NCI-H187 (cell line): ENCODE results near the gene CDKN1B.

Experiments used
- DNase-seq, 2 experiments: peaks; one replicate each; lab custom pipeline; 2025; lab: John Stamatoyannopoulos, UW

Gene CDKN1B

DNA sequence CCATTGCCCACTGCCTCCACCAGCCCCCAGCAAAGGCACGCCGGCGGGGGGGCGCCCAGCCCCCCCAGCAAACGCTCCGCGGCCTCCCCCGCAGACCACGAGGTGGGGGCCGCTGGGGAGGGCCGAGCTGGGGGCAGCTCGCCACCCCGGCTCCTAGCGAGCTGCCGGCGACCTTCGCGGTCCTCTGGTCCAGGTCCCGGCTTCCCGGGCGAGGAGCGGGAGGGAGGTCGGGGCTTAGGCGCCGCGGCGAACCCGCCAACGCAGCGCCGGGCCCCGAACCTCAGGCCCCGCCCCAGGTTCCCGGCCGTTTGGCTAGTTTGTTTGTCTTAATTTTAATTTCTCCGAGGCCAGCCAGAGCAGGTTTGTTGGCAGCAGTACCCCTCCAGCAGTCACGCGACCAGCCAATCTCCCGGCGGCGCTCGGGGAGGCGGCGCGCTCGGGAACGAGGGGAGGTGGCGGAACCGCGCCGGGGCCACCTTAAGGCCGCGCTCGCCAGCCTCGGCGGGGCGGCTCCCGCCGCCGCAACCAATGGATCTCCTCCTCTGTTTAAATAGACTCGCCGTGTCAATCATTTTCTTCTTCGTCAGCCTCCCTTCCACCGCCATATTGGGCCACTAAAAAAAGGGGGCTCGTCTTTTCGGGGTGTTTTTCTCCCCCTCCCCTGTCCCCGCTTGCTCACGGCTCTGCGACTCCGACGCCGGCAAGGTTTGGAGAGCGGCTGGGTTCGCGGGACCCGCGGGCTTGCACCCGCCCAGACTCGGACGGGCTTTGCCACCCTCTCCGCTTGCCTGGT is at the start of gene CDKN1B:
CDKN1B (plus strand) TSS at position 576 of the 793 bp plus-strand sequence. CDS start 472 bp downstream, outside the sequence.
- DNase-seq: peak; percentile 69 to 88

DNA sequence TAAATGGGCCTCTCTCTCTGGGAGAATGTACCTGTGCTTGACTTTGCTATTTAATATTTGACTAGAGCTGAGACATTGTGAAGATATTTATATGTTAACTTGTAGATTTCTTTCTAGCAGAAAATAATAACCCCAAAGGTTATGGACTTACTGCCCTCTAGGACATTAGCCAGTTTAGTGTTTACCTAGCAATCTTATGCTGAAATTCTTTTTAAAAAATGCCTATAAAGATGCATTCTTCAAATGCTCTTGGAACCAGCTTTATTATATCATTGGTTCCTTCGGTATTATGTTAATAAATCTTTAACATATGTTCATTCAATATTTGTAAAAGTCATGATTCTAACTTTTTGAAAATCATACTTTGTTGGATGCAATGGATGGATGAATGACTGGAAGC is 49.2 kb upstream of the CDKN1B start:
- no peak for DNase-seq

DNA sequence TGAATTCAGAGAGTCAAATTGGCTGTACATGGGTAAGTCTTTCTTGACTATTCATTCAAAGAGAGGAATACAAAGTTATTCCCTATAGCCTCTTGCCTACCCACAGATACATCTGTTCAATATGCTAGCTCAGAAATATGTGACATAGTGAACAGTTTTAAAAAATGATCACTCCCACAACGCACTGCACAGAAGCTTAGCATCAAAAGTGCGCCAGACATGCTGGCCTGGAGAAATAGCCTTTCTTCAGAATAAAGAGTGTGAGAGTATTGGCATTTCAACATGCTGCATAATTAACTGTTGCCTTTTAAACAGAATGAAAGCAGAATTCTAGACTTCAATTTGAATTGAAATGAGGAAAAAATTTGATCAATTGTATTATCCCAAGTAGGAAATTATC is 48.1 kb upstream of the CDKN1B start:
- no peak for DNase-seq

DNA sequence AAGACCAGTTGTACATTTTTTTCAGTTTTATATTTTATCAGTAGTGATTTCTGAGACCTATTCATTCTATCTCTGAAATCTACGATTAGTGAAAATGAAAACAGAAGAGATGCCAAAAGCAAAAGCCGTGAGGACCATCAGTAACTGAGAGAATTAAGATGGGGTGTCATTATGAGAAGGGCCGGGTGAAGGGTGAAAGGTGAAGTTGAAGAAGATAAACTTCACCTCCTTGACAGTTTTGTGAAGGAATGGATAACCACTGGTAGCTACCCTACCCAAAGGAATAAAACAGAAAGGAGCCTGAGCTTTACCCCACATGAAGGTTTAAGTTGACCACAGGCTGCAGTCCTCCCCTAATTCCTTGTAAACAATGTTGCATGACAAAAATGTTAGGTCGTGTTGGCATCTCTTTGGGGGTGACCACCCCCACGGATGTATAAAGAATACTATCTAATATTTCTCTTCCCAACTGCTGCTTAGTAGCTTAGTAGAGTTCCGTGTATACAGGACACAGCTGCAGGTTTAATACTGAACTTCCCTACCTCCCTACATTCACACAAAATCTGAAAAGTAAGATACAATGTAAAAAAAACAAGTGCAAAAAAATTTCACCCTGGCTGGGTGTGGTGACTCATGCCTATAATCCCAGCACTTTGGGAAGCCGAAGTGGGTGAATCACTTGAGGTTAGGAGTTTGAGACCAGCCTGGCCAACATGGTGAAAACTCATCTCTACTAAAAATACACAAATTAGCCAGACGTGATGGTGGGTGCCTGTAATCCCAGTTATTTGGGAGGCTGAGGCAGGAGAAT is 45.1 kb upstream of the CDKN1B start:
- DNase-seq: no peak

DNA sequence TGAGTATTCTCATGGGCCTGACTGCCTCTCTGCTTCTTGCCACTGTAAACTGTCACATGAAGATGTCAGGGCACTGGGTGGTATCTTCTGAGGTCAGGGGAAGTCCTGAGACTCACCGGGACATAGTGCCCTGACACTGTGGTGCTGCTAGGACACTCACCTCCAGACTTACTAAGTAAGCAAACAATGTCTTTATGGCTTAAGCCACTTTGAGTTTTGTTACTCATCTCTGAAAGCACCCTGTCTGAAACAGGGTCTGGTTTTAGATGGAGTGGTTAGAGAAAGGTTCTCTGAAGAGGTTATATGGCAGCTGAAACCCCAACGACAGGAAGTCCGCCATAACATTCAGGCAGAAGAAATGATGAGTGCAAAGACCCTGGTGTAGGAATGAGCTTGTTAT is 43.9 kb upstream of the CDKN1B start:
- no peak for DNase-seq

DNA sequence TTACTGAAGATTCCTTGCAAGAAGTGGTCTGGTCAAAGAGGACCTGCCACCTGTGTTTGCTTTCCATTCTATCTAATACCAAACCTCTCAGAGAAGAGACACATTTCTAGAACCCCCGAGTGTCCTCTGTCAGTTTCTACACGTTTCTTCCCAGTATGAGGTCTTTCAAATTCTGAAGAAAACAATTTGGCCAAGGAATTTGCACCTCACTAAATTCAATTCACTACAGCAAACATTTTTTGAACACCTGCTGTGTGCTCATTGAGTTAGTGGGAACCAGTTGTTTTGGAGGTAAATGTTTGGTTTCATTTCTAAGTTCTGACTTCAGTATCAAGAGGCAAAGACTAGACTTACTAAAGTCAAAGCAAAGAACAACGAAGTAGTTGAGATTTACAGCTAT is 40.6 kb upstream of the CDKN1B start:
- no peak for DNase-seq

DNA sequence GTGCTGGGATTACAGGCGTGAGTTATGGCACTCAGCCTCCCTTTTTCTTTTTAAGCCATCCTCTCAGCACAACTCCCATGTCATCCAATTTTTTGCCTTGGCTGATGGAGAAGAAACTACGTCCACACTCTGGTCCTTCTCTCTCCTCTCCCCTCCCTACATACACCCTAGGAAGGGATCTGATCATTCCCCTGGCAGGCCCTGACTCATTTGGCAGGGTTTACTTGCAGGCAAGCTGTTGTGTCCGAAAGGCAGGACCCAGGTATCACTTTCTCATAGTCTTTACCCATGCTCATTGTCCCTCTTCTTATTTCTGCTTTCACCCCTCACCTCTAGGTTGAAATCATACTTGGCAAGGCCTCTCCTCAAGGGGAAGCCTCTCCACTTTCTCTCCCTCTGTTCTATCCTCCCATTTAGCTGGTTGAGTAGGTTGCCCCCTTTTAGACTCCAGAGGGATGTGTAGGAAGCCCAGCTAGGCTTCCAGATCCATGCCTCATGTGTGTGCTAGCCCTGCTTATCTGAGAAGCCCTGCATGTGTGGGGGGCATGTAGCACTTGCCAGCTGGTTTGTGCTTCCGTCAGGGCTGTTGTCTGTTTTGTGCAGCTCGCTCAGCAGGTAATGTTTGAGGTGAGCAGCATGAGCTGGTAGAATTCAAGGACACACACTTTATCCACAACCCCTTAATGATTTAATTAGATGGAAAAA is 36.0 kb upstream of the CDKN1B start:
- DNase-seq: no peak

DNA sequence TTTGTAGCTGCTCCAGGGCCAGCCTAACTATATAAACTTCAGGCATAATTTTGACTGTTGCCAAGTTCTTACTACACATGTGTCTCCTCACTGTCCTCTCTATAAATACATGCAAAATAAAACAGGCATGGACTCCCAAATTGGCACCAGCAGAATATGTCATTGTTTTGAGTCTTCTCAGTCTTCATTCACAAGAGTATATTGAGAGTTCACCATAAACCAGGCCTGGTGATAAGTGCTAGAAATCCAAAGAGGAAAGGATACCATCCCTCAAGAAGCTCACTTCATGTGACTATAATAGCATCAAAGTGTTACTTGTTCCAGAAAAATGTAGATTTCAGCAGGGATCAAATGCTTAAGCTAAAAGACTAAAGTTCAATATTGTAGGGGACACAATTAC is 34.9 kb upstream of the CDKN1B start:
- no peak for DNase-seq

DNA sequence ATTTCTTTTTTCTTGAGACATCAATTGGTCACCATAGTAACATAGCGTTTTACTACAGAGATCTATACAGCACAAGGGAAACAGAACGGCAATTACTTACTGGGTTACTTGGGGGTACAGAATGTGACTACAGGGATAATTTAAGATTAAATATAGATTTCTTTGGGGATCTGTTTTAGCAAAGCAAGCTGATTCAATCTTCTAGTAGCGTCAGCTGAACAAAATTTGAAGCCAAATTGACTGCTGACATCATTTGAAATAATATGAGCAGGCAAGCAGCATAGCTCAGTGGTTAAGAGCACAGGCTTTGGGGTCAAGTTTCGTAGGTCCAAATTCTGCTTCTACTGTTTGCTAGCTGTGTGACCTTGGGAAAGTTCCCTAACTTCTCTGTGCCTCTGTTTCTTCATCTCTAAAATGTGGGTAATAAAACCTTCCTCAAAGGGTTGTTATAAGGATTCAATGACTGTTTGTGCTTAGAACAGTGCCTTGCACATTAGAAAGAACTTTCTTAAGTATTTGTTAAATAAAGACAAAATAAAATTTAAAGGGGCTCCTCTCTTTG is 34.0 kb upstream of the CDKN1B start:
- no peak for DNase-seq

DNA sequence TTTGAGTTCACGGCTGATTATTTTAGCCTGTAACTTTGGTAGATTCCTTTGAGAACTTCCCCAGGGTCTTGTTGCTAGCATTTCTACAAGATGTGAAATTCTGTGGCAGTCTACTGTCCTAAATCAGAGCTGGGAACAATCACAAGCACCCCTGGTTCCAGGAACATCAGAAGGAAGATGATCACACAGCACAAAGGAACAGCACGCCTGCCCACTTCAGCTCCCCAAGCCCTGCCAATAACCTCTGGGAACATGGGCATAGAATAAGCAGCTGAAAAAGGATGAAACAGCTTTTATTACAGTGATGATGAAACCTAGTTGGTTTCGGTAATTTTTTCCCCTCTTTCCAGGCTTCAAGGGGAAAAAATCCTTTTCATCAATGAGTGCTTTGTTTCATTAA is 33.4 kb upstream of the CDKN1B start:
- DNase-seq: no peak

DNA sequence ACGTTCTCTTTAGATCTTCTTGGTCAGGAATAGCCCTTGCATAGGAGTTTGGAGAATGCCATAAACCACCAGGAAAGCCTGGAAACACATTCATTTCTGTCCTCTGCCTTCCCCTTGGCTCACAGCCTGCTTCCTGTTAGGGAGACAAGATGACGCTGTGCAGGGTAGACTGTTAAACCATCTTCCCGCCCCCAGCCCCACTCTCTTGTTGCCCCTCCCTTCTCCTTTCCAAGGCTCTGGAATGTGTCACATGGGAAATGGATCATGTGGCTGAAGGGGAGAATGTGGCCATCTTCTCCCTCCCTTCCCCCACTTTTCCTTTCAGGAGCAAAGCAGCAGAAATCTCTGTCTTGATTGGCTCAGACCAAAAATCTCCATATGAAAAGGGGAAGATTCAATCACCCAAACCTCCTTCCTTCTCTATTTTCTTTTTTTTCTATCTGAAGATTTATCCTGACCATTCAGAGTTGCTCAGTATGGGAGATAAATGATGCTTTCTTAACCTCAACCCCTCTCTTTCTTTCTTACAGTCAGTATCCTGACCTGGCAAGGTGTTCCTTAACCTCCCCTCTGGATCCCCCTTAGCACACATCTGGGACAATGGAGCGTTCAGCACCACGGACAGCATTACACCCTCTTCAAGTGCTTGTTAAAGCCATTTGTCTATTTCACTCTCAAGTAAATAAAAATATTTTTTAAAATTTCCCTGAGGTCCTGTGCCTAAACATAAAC is 32.6 kb upstream of the CDKN1B start:
- peak; percentile 89 to 95 for DNase-seq

DNA sequence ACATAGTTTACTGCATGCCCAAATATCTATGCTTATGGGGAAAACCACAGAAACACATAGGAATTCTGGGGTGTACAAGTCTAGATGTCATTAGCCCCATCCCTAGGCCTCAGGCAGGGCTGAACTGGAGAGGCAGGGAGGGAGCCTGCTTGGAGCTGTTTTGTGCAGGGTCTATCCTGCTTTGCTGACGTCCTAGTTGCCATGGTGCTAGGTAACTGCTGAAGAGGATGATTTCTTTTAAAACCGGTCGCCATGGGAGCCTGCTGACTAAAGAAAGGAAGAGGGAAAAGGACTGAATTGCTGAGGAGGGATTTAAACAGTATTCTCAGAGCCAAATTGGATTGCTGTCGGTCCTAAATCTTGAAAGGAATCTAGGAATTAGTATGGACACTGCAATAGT is 31.9 kb upstream of the CDKN1B start:
- no peak for DNase-seq

DNA sequence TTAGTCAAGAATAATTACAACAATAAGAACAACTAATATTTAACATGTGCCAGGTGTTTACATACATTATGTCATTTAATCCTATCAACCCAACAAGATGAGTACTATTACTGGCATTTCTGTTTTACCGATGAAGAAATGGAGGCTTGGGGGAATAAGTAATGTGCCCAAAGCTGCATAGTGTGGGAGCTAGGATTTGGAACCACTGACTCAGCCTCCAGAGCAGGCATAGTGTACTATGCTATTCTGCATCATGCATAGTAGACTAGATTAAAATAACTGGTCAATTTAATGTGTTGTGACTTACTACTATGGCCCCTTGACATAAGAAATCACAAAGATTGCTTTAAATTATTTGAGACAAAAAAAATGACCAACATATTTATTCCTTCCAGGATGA is 30.7 kb upstream of the CDKN1B start:
- no peak for DNase-seq

DNA sequence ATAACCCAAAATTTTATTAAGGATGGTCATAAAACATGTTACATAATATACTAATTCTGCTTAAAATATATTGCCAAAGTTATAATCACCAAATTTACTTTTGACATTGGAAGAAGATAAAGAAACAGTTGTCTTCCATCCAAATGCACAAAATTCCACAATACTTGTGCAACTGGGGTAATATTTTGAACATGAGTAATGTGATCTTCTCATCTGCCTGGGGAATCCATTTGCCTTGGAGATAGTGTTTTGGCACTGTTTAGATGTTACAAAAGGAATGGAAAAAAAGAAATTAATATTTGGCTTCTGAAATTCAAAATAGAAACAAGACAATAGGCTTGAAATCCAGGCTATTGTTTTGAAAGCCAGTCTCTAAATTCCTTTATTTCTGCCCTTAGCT is 30.2 kb upstream of the CDKN1B start:
- no peak for DNase-seq

DNA sequence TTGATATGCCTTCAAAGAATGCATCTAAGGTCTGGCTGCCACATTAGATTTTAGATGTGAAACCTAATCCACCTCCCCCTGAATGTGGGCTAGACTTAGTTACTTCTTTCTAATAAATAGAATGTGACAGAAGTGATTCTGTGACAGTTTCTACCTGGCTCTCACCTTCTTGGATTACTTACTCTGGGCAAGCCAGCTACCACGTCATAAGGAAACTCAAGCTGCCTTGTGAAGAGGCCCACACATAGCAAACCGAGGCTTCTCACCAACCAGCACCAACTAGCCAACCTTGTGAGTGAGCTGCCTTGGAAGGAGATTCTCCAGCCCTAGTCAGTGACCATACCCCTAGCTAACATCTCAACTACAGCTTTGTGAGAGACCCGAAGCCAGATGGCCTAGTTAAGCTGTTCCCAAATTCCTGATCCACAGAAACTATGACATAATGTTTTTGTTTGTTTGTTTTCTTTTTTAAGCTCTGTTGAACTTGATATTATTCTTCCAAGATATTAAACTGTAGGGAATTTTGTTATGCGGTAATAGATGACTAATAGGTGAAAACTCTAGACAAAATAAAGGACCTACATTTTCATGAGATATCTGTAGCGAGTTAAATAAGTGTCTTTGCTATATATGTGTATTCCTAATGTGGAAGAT is 27.4 kb upstream of the CDKN1B start:
- no peak for DNase-seq

DNA sequence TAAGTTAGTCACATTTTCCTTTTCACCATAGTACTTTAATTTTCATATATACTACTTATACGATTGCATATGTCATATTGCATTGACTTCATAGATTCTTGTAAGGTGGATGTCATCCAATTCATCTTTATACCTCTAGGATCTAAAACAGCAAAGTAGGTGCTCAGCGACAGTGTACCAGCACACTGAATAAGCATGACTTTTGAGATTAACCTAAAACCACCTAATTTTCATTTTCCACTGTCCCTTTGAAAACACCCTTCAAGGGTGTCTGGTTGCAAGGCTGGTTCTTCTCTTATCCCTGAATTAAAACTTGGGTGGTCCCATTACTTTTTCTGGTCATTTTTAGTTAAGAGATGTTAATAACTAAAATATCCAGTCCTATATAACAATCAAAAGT is 25.6 kb upstream of the CDKN1B start:
- DNase-seq: no peak

DNA sequence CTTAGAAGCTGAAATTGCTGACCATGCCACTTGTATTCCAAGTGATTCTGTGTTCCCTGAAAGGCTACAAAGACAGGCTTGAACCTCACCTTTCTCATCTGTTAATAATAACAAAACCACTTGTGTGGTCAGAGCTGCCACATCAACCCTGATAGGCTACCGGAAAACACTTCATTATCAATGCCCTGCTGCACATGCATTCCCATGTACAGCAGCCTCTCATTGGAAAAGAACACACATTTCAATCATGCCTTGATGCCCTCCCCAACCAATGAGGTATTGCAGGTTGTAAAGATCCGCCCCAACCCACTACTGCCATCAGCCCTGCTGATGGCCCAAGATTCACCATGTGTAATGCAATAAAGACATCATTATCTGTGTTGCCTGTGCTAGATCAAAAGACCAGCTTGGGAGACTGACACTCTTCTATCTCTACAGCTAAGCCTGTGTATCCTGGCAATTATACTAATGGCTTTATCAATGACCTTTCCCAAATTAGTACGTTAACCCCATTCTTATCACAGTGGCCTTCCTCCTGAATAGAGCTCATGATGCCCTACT is 24.0 kb upstream of the CDKN1B start:
- no peak for DNase-seq

DNA sequence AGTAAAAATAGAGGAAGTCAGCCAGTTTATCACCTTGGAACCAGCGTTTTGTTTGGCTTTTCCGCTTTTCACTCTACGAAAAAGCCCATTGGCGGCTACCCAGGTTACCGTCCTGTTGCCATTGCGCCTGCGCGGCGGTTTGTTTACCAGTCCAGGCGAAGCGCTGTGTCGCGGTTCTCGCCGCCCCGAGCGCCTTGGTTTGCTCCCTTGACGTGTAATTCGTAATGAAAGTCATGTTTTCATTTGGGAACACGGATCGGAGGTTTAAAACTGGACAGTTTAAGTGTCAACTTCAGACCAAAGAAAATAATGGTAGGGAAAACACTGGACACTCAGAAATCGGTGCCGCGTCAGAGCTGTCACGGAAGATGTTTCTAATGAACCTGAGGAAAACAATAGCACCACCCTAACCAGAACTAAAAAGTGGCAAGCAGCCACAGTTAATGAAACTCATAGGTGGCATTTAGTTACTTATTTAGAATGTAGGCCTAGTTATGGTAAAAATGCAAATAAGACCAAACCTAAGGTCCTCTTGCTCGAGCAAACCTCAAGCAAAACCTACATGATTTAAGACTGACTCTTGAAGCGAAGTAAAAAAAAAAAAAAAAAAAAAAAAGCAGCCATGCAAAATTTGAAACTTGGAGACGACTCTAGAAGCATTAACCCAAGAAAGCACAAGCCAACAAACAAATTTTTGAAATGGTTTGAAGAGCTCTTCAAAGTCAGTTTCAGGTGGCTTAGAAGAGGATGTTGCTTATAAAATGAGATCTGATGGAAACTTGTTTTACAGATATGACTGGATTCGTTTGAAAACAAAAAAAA is 20.4 kb upstream of the CDKN1B start:
- peak; percentile 76 to 81 for DNase-seq

DNA sequence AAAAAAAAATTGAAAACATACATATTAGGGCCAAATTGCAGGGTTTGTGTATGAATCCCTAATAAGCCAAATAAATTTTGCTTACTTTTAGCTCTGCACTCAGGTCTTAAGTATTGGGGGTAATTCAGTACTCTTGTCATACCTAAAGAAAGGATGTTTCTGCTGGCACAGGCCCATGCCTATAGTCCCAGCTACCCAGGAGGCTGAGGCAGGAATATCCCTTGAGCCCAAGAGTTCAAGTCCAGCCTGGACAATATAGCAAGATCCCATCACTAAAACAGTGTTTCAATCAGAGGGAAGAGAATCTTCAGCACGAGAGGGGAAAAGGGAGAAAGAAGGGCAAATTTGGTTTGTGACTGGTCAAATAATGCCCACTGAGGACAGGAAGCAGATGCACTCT is 17.8 kb upstream of the CDKN1B start:
- no peak for DNase-seq

DNA sequence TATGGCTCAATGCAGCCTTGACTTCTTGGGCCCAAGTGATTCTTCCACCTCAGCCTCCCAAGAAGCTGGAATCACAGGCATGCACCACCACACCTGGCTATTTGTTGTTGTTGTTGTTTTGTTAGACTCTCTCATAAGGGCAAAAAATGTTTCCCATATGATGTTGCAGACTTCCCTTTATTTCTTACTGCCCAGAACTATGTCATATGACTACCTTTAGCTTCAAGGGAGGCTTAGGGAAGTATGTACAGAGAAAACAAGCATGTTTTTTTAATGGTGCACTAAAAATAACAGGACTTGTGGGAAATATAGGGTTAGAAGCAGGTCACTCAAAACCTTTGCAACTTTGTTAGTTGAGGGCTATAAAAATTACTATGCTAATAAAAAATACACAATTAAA is 16.9 kb upstream of the CDKN1B start:
- DNase-seq: no peak
